GM20000 (cell line): ENCODE measurements around the gene CACNG3.

Experiments used
- DNase-seq: peaks from one replicate; pipeline ENCODE4 v3.0.0; 2012; ENCODE audit warnings: low spot score
- CTCF ChIP-seq: IDR thresholded peaks from 2 replicates; pipeline ENCODE4 v1.5.1; 2012; ENCODE audit warnings: mild to moderate bottlenecking, control low read depth; ENCODE audit errors: extremely low read depth, missing control alignments

Gene CACNG3

GRCh38 chr16:24257958-24258357 is 1.8 kb downstream of the CACNG3 start:
- no peak for DNase-seq
- no peak for TF ChIP-seq CTCF

GRCh38 chr16:24258791-24259190 is 2.7 kb downstream of the CACNG3 start:
- DNase-seq = no peak
- TF ChIP-seq CTCF = no peak

GRCh38 chr16:24262816-24263215 is 6.7 kb downstream of the CACNG3 start:
- no peak for DNase-seq
- no peak for TF ChIP-seq CTCF

- no peak for TF ChIP-seq CTCF
- DNase-seq = no peak
Observed at GRCh38 chr16:24270721-24271442, 14.7 kb downstream of the CACNG3 start.

GRCh38 chr16:24272379-24272778 is 16.2 kb downstream of the CACNG3 start:
- no peak for DNase-seq
- no peak for TF ChIP-seq CTCF

- no peak for TF ChIP-seq CTCF
- DNase-seq = no peak
Observed at GRCh38 chr16:24273508-24274182, 17.5 kb downstream of the CACNG3 start.

DNA sequence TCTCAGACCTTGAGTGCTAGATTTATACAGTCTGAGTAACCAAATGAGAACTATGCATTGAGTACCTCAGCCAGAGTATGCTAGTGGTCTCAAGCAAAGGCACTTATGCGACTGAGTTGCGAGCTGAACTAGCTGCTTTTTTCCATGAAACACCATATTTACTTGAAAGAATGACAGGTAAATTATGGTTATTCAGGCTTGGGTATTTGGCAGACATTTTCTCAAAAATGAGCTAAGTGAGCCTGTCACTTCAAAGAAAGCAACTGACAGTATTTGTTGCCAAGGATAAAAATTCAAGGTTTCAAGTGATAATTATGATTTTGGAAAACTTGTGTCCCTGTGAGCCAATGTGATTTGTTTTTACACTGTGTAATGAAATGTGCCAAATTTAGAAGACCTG is 19.3 kb downstream of the CACNG3 start:
- TF ChIP-seq CTCF = no peak
- DNase-seq = no peak
